ENCODE results near the gene CIITA.
"Not testable (repeated sequence)": the region's sequence is repeated elsewhere in the genome, so short reads cannot be mapped to it uniquely, and the experiment has no call there.

CIITA gene

GRCh38 chr16:10876799-10877341 lies at the start of gene CIITA:
CIITA (plus strand) TSS chr16:10877202; CDS start chr16:10877331, 129 bp downstream.
- DNase-seq: no peak

- peak; percentile 88 for DNase-seq
Observed at GRCh38 chr16:10827691-10828341, 49.2 kb upstream of the CIITA start.

- peak; percentile 98 for DNase-seq
Observed at GRCh38 chr16:10828851-10829366, 48.1 kb upstream of the CIITA start.

- not testable (repeated sequence) for DNase-seq
Observed at GRCh38 chr16:10829390-10830098, 47.5 kb upstream of the CIITA start.

GRCh38 chr16:10830240-10830639 lies 46.8 kb upstream of the CIITA start:
- not testable (repeated sequence) for DNase-seq

- DNase-seq: no peak
Observed at GRCh38 chr16:10831894-10832886, 44.8 kb upstream of the CIITA start.

GRCh38 chr16:10833271-10833670 lies 43.7 kb upstream of the CIITA start:
- no peak for DNase-seq

- no peak for DNase-seq
Observed at GRCh38 chr16:10834130-10834529, 42.9 kb upstream of the CIITA start.

- DNase-seq: no peak
Observed at GRCh38 chr16:10834766-10835165, 42.2 kb upstream of the CIITA start.

- DNase-seq: no peak
Observed at GRCh38 chr16:10835281-10835931, 41.6 kb upstream of the CIITA start.

- DNase-seq: no peak
Observed at GRCh38 chr16:10836174-10836853, 40.7 kb upstream of the CIITA start.

- DNase-seq: no peak
Observed at GRCh38 chr16:10838621-10839278, 38.3 kb upstream of the CIITA start.

GRCh38 chr16:10839279-10839666 lies 37.7 kb upstream of the CIITA start:
- DNase-seq: no peak

- no peak for DNase-seq
Observed at GRCh38 chr16:10840703-10841102, 36.3 kb upstream of the CIITA start.

- no peak for DNase-seq
Observed at GRCh38 chr16:10846213-10846998, 30.6 kb upstream of the CIITA start.

GRCh38 chr16:10847176-10847575 lies 29.8 kb upstream of the CIITA start:
- no peak for DNase-seq

- DNase-seq: no peak
Observed at GRCh38 chr16:10849736-10850477, 27.1 kb upstream of the CIITA start.

GRCh38 chr16:10850478-10850850 lies 26.5 kb upstream of the CIITA start:
- no peak for DNase-seq

GRCh38 chr16:10851512-10851911 lies 25.5 kb upstream of the CIITA start:
- no peak for DNase-seq

- DNase-seq: no peak
Observed at GRCh38 chr16:10852286-10852685, 24.7 kb upstream of the CIITA start.

Data from right forelimb (tissue), 1 donor.